ENCODE results near the gene LZTS3.
"Not testable (repeated sequence)": the region's sequence is repeated elsewhere in the genome, so short reads cannot be mapped to it uniquely, and the experiment has no call there.

LZTS3 gene

DNA sequence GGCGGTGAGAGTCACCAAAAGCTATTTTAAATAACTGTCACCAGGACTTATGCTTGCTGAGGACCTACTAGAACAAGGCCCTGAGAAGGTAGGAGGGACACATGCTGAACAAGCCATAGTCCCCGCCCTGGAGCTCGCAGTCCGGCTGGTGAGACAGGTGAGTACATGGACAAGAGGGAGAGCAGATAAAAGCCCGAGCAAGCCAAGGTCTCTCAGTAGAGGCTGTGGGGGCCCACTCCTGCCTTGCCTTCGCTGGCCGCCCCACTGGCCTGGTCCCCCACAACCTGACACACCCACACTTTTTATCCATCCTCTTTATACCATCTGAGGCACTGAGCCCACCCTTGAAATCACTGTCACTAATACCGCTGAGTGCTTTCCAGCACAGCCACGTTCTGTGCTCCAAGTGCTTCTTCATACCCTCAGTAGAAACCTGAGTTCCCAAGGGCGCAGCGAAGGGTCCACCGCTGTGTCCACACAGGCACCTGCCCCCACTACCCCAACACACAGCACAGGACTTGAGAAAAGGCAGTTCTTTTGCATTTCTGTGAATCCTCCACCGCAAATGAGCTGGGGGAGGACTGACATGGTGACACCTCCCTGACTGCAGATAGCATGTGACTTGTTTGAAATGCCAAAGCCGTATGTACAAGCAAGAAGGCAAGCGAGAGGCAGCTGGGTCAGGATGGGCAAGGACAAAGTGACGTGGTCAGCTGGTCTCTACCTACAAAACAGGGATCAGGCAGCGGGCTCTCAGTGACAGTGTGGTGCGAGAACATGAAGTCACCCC lies 19.1 kb upstream of the LZTS3 start:
- no peak for DNase-seq

DNA sequence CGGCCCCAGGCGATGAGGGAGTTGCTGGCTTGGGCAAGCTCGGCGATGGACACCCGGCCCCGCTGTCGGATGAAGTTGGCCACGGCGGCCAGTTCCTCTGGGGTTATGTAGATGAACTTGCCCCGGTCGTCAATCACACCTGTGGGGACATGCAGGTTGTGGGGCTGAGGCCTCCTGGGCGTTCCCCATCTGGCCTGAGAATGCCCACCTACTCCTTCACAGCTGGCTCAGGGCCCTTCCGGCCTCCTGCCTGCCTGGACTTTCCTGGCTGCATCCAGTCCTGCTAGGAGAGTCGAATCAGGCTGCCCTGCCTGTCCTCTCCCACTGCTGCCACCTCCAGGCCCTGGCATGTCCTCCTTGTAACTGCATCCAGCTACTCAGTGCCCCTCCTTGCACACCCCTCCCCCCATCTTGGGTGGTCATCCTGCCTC lies 17.3 kb upstream of the LZTS3 start:
- DNase-seq, result no peak

DNA sequence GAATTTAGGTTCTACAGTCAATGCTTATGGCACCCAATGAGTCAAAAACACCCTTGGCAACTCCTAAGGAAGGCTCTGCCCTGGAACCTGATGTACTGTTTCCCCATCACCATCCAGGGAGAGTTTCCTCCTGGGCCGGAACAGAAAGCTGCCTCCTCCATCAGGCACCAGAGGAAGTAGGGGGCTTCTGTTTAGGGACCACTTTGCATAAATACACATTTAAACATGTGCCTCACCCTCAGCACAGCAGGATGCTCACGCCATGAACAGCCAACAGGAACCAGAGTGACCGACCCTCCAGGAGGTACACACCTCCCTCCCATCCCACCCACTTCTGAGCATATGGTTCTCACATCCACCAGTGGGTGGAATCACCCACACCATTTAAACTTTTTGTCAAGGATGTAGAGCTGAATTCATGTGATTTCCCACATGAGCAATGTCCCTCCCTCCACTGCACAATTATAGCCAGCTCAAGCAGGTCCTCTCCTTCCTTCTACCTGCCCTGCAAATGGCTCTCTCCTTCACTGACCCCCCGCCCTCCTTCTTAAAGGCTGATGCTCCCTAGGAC lies 16.3 kb upstream of the LZTS3 start:
- DNase-seq, result no peak

DNA sequence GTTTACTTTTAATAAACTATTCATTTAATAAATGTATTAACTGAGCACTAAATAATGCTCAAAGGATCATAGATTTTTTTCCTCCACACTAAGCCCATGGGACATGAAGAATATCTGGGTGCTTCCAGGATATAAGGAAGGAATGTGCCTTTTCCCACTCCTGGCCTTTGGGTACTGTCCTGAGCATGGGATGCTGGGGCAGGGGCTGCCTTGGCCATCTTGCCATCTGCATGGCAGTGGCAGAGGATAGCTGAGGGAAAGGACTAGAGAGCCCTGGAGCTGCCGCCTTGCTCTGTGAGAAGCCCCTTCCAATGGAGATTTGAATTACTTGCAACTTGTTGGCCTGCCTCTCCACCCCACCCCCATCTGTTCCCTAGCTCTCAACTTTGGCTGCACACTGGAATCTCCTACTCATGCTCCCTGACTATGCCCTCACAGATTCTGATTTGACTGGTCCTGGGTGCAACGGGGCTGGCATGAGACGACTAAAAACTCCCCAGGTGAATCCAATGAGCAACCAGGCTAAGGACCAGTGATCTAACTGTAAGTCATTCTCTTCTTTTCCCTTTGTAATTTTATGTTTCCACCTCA lies 15.6 kb upstream of the LZTS3 start:
- no peak for DNase-seq

DNA sequence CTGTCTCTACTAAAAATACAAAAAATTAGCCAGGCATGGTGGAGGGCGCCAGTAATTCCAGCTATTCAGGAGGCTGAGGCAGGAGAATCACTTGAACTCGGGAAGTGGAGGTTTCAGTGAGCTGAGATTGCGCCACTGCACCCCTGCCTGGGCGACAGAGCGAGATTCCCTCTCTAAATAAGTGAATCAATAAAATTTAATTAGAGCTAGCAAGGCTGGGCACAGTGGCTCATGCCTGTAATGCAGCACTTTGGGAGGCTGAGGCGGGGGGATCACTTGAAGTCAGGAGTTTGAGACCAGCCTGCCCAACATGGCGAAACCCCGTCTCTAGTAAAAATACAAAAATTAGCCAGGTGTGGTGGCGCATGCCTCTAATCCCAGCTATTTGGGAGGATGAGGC lies 14.5 kb upstream of the LZTS3 start:
- not testable (repeated sequence) for DNase-seq

DNA sequence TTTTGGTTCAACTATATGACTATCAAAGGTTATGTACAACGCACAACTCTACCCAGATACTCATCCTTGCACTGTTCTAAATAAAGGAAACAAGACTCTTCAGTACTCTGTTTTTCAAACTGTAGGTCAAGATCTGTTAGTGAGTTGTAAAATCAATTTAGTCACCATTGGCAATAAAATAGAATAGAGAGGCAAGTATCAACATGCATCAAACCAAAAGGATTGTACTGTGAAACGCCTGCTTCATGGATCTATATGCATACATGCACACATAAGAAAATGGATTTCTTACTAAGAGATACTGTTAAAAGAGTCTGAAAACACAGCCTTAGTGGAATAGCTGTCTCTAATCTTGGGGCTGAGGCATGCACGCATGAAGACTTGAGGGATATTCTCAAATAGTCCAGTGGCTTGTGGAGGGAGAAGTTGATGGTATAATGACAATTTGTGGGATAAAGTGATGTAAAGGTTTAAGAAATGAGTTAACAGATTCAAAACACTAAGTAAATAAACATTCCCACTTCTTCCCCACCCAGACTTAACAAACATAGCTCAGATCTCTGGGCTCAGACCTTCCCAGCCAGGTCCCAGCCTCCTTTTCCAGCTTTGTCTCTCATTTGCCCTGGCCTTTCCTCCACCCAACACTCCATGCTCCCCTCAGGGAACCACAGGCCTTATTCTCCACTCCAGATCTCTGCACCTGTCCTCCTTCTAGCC lies 10.7 kb upstream of the LZTS3 start:
- no peak for DNase-seq

DNA sequence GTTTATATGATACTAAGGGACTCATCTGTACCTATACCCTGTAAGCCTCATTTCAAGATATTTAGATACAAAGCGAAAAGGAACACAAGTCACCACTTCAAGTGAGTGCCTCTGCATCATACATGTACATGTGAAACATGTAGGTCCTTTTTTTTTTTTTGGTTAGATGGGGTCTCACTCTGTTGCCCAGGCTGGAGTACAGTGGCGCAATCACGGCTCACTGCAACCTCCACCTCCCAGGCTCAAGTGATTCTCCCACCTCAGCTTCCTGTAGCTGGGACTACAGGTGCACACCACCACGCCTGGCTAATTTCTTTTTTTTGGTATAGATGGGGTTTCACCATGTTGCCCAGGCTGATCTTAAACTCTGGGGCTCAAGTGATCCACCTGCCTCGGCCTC lies 9.1 kb upstream of the LZTS3 start:
- not testable (repeated sequence) for DNase-seq

DNA sequence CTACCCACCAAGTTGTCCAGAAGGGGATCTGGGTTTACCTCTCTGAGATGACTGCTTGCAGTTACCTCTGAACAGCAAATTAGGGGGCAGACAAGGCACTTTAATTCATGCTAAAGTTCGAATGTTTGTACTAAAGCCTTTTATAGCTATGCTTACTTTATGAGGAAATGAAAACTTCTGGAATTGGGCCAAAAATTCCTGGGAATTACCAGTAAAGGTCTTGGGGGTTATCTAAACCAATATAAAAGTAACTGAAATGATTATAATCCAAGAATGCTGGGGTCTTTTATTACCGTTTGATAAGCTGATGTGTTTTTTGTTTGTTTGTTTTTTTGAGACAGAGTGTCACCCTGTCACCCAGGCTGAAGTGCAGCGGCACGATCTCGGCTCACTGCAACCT lies 7.9 kb upstream of the LZTS3 start:
- no peak for DNase-seq

DNA sequence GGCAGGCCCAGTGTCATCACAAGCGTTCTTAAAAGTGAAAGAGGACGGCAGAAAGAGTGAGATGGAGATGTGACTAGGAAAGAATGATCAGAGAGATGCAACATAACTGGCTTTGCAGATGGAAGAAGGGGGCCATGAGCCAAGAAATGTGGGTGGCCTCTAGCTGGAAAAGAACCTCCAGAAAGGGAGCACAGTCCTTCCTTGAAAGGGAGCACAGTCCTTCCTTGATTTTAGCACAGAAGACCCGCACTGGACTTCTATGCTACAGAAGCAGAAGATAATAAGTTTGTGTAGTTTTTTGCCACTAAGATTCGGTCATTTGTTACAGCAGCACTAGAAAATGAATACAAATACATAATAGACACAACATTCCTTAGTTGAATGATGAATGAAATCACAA lies 7.0 kb upstream of the LZTS3 start:
- no peak for DNase-seq

DNA sequence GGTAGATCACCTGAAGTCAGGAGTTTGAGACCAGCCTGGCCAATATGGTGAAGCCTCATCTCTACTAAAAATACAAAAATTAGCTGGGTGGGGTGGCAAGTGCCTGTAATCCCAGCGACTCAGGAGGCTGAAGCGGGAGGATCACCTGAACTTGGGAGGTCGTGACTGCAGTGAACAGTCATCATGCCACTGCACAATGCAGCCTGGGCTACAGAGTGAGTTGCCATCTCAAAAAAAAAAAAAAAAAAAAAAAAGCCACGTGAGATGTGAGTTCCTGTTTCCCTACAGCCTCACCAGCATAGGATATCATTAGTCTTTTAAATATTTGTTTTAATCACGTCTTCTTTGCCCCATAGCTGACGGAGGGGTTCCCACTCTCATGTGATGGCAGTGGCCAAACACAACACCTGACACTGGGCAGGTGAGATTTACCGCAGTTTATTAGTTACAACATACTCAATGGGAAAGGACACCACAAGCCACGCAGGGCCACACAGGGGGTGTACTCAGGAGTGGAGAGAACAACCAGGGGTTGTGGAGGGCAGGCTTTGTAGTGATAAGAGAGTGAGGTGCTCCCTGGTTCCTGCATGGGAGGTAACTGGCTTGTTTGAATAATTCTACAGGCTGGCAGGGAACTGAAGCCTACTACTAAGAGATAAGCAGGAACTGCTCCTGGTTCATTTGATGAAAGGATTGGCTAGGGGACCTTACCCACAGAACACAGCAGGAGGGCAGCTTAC lies 4.6 kb upstream of the LZTS3 start:
- DNase-seq, result no peak

DNA sequence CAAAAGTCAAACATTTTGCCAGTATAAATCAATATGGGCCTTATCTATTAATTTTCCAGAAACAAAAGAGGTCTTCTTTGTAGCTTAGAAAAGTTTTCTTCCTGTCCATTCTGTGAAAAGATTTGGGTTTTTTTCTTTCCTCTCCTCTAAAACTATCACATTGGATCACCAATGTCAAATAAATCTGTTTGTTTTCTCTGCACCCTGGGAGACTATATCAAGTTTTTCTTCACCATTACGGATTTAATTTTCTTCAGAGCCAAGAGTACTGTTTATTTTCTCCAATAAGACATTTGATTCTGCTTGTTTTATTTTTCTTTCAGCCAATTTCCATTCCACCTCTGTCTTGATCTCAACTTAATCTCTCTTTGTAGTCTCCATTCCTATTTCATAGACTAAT lies 1.9 kb upstream of the LZTS3 start:
- DNase-seq, result no peak

DNA sequence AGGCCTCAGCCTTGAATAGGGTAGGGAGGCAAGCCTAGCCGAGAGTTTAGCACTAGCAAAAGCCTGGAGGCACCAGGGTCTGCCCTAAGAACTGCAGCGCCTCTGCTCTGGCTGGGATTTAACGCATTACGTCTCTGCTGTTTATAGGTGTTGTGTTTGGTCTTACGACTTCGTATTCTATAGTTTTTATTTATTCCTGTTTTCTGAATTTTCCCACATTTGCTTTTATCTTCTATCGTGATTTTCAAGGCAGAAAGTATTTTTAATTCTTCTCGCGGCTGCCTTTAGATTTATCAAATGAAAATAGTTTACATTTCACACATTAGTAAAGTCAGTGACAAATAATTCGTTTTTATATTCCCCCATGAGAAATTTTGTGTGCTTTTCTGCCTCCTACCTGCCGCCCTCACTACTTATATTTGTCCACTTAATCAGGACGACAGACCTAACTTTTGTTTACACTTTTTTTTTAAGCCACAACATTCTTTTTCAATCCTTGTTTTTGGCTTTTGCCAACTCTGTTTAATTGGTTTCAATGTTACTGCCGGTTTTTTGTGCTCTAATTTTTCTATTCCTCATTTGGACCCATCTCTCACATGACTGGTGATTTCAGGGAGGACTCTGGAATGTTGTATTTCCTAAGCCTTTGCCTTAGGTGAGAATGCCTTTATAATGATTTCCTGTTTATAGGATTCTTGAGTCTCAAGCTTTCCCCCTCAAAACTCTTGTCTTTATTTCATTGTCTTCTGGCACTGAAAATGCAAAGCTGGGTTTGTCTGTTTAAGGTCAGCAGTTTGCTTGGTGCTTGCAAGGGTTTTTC lies 1.3 kb upstream of the LZTS3 start:
- DNase-seq, result no peak

DNA sequence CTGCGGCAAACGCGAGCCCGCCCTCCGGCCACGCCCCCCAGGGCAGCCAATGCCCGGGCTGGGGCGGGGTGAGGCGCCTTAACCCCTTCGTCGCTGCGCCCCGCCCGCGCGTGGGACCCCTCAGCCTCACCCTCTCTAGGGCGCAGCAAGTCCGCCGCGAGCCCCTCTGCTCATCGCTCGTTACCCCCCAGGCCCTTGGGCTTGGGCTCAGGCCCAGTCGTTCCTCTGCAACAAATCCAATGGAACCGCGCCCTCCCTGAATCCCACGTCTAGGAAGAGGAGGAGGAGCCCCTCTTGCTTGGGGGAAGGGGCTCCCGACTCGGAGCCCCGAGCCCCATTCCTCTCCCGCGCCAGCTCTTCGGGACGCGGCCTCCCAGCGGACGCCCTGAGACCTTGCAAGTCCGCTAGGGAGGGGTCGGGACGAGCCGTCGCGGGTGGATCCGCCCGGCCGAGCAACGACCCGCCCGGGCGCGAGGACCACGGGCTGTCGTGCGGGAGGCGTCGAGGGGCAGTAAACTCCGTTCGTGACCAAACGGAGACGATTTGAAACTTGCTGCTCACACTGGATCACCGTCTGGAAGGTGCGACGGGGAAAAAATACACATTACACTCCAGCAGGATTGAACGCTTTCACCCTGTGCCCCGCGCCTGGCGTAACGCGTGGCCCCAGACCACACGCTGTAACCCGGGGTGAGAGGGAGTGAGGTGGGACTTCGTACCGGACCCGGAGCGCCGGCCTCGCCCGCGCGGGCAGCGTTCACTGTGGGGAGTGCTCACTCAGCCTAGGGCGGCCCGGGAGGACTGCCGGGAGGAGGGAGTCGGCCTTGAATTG lies 477 bp upstream of the LZTS3 start:
- DNase-seq, result peak; percentile 92

DNA sequence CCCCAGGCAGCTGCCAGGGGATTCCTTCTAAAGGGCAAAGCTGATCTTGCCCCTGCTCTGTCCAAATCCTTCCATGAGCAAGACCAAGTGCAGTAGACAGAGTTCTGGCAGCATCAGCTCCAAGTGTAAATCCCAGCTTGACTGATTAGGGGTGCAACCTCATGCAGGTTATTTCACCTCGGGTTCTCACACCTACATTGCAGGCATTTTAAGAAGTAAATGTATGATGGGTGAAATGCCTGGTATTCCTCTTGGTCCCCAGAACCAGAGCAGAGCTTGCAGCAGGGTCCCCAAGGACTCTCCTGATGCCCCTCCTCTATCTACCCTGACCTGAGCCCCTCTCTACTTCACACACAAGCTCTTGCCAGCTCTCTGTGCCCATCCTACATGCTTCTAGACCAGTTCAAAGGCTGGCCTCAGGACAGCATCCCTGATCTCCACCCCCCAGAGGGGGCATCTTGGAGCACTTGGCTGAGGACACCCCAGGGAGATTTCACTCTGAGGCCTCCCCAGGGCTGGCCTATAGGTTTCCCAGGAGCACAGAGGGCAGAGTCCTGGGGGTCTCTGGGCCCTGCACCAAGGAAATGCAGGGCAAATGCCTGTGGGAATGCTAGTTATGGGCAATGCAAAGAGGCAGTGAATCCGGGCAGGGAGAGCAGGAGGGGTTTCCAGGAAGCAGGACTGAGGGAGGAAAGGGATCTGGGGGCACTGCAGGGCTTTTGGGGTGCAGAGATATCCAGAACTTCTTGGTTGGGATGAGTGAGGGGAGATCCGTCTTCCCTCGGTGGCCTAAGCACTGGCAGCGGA lies 1.0 kb downstream of the LZTS3 start:
- no peak for DNase-seq

DNA sequence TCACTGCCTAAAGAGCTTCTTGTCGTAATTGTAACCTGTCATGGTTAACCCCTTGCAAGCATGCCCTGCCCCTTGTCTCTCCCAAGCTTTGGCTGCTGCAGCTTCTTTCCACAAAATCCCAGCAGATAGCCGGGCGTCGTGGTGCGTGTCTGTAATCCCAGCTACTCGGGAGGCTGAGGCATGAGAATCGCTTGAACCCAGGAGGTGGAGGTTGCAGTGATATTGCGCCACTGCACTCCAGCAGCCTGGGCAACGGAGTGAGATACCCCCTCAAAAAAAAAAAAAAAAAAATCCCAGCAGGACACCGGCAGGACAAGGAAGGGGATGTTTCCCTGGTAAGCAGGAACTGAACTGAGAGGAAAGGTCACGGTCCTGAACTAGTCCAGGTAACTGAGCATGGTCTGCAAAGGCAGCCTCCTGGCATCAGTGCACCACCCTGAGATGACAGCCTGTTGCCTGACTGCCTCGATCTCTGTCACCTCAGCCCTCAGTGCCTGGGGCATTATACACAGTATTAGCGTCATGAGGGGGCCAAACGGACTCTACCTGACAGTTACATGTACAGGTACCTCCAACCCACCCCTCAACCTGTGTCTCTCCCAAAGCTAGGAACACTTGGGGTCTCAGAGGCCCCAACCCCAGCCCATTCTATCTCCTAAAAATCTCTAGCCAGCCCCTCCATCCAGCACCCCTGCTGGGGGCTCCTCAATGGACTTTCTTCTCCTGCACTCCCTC lies 1.8 kb downstream of the LZTS3 start:
- DNase-seq, result no peak

DNA sequence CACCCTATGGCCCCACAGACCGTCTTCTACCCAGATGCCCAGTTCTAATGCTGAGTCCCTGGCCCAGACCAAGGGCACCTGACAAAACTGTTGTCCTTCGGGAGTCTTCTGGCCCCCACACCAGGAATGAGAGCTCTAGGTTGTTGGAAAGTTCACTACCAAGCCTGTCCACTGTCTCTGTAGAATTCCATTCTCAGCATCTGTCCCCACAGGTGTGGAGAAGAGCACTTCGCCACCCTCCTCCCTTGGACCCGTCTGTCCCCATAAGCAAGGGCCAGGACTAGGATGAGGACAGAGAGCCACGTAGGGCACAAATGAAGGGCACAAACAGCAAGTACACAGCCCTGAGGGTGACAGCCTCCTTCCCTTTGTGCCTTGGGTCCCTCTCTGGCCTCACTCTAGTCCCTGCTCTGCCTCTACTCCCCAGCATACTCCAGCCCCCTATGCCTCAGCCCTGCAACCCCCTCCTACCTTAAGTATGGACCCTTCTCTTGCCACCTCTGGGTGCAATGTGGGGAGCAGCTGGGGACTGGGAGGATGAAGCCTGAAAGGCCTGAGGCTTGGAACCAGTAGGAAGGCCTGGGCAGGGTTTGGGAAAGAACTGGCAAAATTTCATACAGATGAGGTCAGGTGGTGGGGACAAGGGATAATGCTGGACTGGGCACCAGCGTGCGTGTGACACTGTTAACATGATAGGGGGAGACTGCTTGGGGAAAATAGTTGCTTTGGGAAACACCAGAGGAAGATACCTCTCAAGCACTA lies 4.3 kb downstream of the LZTS3 start:
- DNase-seq, result no peak

DNA sequence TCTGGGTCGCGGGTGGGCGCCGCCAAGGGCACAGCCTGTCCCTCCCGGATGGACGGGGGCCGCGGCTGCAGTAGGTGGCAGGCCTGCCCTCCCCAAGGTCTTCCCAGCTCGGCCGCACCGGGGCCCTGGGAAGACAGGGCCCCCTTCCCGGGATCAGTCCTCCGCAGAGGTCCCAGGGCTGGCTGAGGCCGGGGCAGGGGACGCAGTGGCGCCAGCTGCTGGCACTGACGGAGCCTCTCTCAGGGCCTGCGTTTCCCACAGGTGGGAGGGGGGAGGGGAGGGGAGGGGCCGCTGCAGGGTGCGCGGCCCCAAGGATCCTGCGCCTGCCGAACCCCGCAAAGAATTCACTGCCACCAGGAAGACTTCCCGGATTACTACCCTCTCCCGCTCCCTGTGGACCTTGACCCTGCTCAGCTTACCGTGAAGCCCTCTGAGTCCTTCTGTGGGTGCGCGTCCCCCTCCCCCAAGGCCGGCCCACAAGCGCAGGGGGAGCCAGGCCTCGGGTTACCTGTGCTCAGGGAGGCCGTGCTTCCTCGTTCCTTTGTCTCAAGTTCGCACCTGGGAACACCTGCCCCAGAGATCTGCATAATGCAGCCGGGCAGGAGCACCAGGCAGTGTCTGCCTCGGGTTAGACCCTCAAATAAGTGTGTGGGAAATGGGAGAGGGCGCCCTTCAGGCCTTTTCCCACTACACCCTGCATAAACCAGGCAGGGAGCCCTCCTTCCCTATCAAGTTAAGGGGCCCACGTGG lies 5.1 kb downstream of the LZTS3 start:
- DNase-seq, result no peak

DNA sequence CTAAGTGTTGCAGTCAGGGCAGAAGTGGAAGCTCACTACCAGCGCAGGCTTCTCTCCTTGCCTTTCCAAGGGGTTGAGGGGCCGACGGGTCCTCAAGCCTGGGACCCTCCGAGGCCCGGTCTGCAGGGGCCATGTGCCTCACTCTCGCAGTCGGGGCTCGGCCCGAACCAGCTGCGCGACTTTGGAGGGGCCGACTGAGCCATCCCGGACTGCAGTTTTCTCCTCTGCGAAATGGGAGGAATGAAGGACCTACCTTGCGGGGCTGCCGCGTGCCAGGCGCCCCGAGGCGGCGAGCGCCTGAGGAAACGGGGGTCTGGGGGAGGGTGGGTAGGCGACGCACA lies 5.6 kb downstream of the LZTS3 start:
- no peak for DNase-seq
